Measurements from ENCODE around the gene CNTRL.

The CNTRL gene

GRCh38 chr9:121183666-121184423 lies 109.1 kb downstream of the CNTRL start:
- no peak for DNase-seq

GRCh38 chr9:121184463-121184862 lies 109.7 kb downstream of the CNTRL start:
- no peak for DNase-seq

- no peak for DNase-seq
Measured at GRCh38 chr9:121185178-121185745, 110.5 kb downstream of the CNTRL start.

- DNase-seq = no peak
Measured at GRCh38 chr9:121185774-121186403, 111.1 kb downstream of the CNTRL start.

- no peak for DNase-seq
Measured at GRCh38 chr9:121187636-121188305, 113.0 kb downstream of the CNTRL start.

GRCh38 chr9:121189006-121189405 lies 114.3 kb downstream of the CNTRL start:
- no peak for DNase-seq

- DNase-seq = no peak
Measured at GRCh38 chr9:121189660-121190059, 114.9 kb downstream of the CNTRL start.

- no peak for DNase-seq
Measured at GRCh38 chr9:121191235-121191634, 116.5 kb downstream of the CNTRL start.

GRCh38 chr9:121192518-121192917 lies 117.8 kb downstream of the CNTRL start:
- no peak for DNase-seq

GRCh38 chr9:121192959-121193640 lies 118.3 kb downstream of the CNTRL start:
- DNase-seq = no peak

GRCh38 chr9:121194730-121195129 lies 120.0 kb downstream of the CNTRL start:
- DNase-seq = no peak

- no peak for DNase-seq
Measured at GRCh38 chr9:121196389-121196788, 121.6 kb downstream of the CNTRL start.

- DNase-seq = no peak
Measured at GRCh38 chr9:121197132-121197531, 122.4 kb downstream of the CNTRL start.

- DNase-seq = no peak
Measured at GRCh38 chr9:121198512-121199042, 123.8 kb downstream of the CNTRL start.

- DNase-seq = no peak
Measured at GRCh38 chr9:121199921-121200320, 125.2 kb downstream of the CNTRL start.

- DNase-seq = no peak
Measured at GRCh38 chr9:121200356-121200755, 125.6 kb downstream of the CNTRL start.

- DNase-seq = peak; percentile 43 to 57
Measured at GRCh38 chr9:121201045-121201737, 126.4 kb downstream of the CNTRL start.

GRCh38 chr9:121201738-121202533 lies 127.2 kb downstream of the CNTRL start, which contains the start of gene RAB14:
RAB14 (minus strand) TSS chr9:121201869; CDS start chr9:121193412, 8,457 bp downstream.
- peak; percentile 100 for DNase-seq

GRCh38 chr9:121204121-121204520 lies 129.4 kb downstream of the CNTRL start:
- no peak for DNase-seq

- DNase-seq = no peak
Measured at GRCh38 chr9:121204611-121205010, 129.9 kb downstream of the CNTRL start.
